OCI-LY1 (cell line): ENCODE data around the gene MPV17L2.

Source experiments
- H2AFZ ChIP-seq: fragments of 200-600 bp; sonication (generic), shearing (Covaris generic); 2 replicates; pipeline ENCODE4 v1.6.0; 2014; ENCODE audit warnings: antibody characterized with exemption, mild to moderate bottlenecking, low read length
- H3F3A ChIP-seq: fragments of 200-600 bp; sonication (generic), shearing (Covaris generic); 2 replicates; pipeline ENCODE4 v1.6.0; 2014; ENCODE audit warnings: mild to moderate bottlenecking, antibody characterized with exemption, low read length, moderate library complexity; ENCODE audit not compliant: insufficient read depth
- H3K27ac ChIP-seq: fragments of 200-600 bp; sonication (generic); 2 replicates; pipeline ENCODE4 v1.5.1; 2014; ENCODE audit warnings: low read length, mixed run types, mild to moderate bottlenecking, low read depth; ENCODE audit not compliant: poor library complexity, severe bottlenecking
- H3K27me3 ChIP-seq: fragments of 200-600 bp; sonication (generic); 2 replicates; pipeline ENCODE4 v1.6.0; 2014; ENCODE audit warnings: antibody characterized with exemption, mild to moderate bottlenecking, low read length, moderate library complexity; ENCODE audit not compliant: insufficient read depth
- H3K36me3 ChIP-seq: fragments of 200-600 bp; sonication (generic); 2 replicates; pipeline ENCODE4 v1.6.1; 2014; ENCODE audit warnings: mild to moderate bottlenecking, antibody characterized with exemption, low read length, moderate library complexity, mixed read lengths; ENCODE audit not compliant: insufficient read depth
- H3K4me1 ChIP-seq: fragments of 200-600 bp; sonication (generic); 2 replicates; pipeline ENCODE4 v1.5.1; 2014; ENCODE audit warnings: mild to moderate bottlenecking, low read length, moderate library complexity; ENCODE audit not compliant: insufficient read depth, severe bottlenecking
- H3K4me2 ChIP-seq: fragments of 200-600 bp; sonication (generic), shearing (Covaris generic); 2 replicates; pipeline ENCODE4 v1.6.1; 2014; ENCODE audit warnings: low read length
- H3K4me3 ChIP-seq: fragments of 200-600 bp; sonication (generic); 2 replicates; pipeline ENCODE4 v1.5.1; 2014; ENCODE audit warnings: low read length, low read depth, mild to moderate bottlenecking, mixed read lengths; ENCODE audit not compliant: poor library complexity, severe bottlenecking
- H3K79me2 ChIP-seq: fragments of 200-600 bp; shearing (Covaris generic); 2 replicates; pipeline ENCODE4 v1.6.1; 2016; ENCODE audit warnings: mixed run types, low read length, mixed read lengths; ENCODE audit not compliant: insufficient read depth
- H3K9ac ChIP-seq: fragments of 200-600 bp; sonication (generic), shearing (Covaris generic); 2 replicates; pipeline ENCODE4 v1.6.1; 2014; ENCODE audit warnings: mild to moderate bottlenecking, low read length, mixed read lengths
- H3K9me2 ChIP-seq: fragments of 200-600 bp; sonication (generic), shearing (Covaris generic); 2 replicates; pipeline ENCODE4 v1.6.1; 2014; ENCODE audit warnings: low read depth, mild to moderate bottlenecking, low read length, mixed read lengths
- H3K9me3 ChIP-seq: fragments of 200-600 bp; shearing (Covaris generic); 2 replicates; pipeline ENCODE4 v1.6.1; 2014; ENCODE audit warnings: low read length, mixed read lengths
- H4K20me1 ChIP-seq: fragments of 200-600 bp; sonication (generic), shearing (Covaris generic); 2 replicates; pipeline ENCODE4 v1.6.0; 2016; ENCODE audit warnings: mild to moderate bottlenecking, low read length; ENCODE audit not compliant: insufficient read depth
- EZH2 ChIP-seq: fragments of 200-600 bp; sonication (generic), shearing (Covaris generic); IDR thresholded peaks from 2 replicates; pipeline ENCODE4 v1.8.0; 2017; ENCODE audit warnings: borderline replicate concordance, mixed run types, mild to moderate bottlenecking, antibody characterized with exemption, low read length, moderate library complexity, mixed read lengths
- TF ChIP-seq, protein P1 (sequence below): fragments of 200-600 bp; sonication (generic), shearing (Covaris generic); IDR thresholded peaks from 2 replicates; pipeline ENCODE4 v1.5.1; 2017; ENCODE audit warnings: mild to moderate bottlenecking, antibody characterized with exemption, low read length, moderate library complexity, mixed read lengths

MPV17L2 gene

DNA sequence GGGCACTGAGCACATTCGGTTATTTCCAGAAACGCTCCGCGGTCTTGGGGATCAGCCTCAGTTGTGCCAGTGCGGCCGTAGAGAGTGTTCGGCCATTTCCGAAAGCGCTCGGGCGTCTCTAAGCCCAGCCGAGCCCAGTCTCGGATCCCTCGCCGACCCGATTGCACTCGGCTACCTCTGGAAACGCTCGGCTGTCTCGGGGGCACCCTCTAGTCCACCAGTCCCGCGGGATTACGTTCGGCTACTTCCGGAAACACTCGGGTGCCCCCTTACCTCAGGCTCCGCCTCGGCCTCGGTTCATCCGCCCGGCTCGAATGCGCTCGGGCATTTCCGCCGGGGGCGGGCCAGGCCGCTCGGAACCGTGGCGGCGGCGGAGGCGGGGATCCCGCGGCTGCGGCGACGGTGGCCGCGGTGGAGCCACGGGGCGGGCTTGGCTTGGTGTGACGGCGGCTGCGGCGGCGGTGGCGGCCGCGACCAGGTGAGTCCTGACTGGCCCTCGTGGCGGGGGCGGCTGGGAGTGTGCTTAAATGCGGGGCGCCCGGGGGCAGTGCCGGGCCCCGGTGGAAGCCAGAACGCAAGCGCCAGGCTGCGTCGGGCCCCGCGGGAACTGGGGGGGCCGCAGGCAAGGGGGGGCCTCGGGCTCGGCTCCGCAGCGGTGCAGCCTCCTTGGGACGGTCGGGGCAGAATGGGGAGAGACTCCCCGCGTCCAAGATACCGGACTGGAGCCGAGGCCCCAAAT is 40.0 kb upstream of the MPV17L2 start, which contains the start of gene PIK3R2:
Gene PIK3R2, plus strand, starts transcription at position 347 of the 739 bp plus-strand sequence. CDS start 2,717 bp downstream, outside the sequence.
- peaks cover 17% of the 10 kb centered on the region; the same call in 1 of the 2 replicates for H3K36me3 ChIP-seq
- H3K79me2 ChIP-seq = no peaks in the 10 kb centered on the region
- H3K27ac ChIP-seq = peak within 1 kb of the TSS; percentile 93
- H3K4me2 ChIP-seq = peak within 1 kb of the TSS; percentile 77
- no peaks in the 10 kb centered on the region for H4K20me1 ChIP-seq
- H3K27me3 ChIP-seq = no peaks in the 10 kb centered on the region
- H3K4me3 ChIP-seq = peak within 1 kb of the TSS; percentile 93
- no peaks in the 10 kb centered on the region for H3K9me3 ChIP-seq
- no peak for TF ChIP-seq EZH2
- TF ChIP-seq, protein P1, sequence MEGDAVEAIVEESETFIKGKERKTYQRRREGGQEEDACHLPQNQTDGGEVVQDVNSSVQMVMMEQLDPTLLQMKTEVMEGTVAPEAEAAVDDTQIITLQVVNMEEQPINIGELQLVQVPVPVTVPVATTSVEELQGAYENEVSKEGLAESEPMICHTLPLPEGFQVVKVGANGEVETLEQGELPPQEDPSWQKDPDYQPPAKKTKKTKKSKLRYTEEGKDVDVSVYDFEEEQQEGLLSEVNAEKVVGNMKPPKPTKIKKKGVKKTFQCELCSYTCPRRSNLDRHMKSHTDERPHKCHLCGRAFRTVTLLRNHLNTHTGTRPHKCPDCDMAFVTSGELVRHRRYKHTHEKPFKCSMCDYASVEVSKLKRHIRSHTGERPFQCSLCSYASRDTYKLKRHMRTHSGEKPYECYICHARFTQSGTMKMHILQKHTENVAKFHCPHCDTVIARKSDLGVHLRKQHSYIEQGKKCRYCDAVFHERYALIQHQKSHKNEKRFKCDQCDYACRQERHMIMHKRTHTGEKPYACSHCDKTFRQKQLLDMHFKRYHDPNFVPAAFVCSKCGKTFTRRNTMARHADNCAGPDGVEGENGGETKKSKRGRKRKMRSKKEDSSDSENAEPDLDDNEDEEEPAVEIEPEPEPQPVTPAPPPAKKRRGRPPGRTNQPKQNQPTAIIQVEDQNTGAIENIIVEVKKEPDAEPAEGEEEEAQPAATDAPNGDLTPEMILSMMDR = no peak
- no peaks in the 10 kb centered on the region for H3K9me2 ChIP-seq
- H2AFZ ChIP-seq = no peak within 1 kb of the TSS
- no peaks in the 10 kb centered on the region for H3F3A ChIP-seq
- peak within 1 kb of the TSS; percentile 85 for H3K9ac ChIP-seq
- peaks cover 43% of the 10 kb centered on the region for H3K4me1 ChIP-seq

DNA sequence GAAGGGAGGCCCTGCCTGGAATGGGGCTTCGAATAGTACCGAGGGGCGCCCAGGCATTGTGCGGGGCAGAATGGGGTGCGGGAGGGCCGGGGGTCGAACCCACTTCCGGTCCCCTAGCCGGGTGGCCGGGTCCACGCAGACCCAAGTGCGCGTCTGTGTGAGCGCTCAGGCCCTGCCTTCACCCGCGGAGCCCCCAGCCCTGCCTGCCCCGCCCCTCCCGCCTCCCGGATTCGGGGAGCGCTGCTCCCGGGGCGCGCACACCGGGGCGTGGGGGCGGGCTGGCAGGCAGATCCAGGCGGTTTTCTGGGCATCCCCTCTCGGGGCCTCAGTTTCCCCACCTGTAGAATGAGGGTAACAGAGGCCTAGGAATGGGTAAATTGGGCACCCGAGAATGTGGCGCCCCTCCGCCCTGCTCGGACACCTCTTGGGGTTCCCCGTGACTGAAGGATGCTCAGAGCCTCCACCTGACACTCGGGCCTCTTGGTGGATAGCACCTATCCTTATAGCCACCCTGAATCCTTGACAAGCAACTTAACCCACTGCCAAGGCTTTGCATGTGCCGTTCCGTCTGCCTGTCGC is 39.4 kb upstream of the MPV17L2 start:
- Histone ChIP-seq H2AFZ (no peak overlapping the region), H3K9me2 (no peaks in the 10 kb centered on the region), H3K4me1 (peaks cover 45% of the 10 kb centered on the region)

DNA sequence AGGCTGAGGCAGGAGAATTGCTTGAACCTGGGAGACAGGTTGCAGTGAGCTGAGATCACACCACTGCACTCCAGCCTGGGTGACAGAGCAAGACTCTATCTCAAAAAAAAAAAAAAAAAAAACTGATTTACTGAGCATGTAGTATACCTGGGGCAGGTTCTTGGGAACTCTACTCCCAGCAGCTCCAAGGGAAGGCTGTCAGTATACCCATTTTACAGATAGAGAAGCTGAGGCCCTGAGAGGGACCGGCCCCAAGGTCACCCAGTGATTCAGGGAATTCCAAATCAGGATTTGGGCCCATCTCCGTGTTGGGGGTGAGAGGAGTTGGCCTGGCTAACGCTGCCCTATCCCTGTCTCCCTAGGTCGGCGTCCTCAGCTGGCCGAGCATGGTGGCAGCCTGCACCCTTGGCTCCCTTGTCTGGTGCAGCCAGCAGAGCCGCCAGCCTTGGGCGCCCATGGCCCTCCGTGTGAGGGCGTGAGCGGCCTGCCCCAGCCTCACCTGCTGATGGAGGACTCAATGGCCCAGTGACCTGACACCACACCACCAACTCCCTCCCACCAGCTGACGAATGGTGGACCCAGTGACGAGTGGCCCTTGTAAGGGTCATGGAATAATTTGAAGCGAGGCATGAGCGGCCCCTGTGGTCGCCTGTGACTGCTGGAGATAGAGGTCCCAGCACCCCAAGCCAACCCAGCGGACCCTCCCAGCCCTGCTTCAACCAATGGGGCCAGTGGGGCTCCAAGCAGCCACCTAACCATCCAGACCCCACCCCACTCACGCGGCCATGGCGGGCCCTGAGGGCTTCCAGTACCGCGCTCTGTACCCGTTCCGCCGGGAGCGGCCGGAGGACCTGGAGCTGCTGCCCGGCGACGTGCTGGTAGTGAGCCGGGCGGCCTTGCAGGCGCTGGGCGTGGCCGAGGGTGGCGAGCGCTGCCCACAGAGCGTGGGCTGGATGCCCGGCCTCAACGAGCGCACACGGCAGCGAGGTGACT is 37.6 kb upstream of the MPV17L2 start:
- H3K27ac ChIP-seq = no peak overlapping the region
- no peak overlapping the region for H3K9ac ChIP-seq
- TF ChIP-seq EZH2 = no peak
- TF ChIP-seq, protein P1 = no peak

More for the DNA sequence above, 39.4 kb upstream of the MPV17L2 start:
- Histone ChIP-seq H3K9me3 (no peaks in the 10 kb centered on the region), H3F3A (no peaks in the 10 kb centered on the region), H3K27ac (peak overlapping the region; percentile 40), H3K27me3 (no peaks in the 10 kb centered on the region), H3K9ac (peak overlapping the region; percentile 85), H3K36me3 (peaks cover 17% of the 10 kb centered on the region; the same call in 1 of the 2 replicates), H3K79me2 (no peaks in the 10 kb centered on the region), H3K4me2 (peak overlapping the region; percentile 77), H3K4me3 (peak overlapping the region; percentile 93), H4K20me1 (no peaks in the 10 kb centered on the region)
- TF ChIP-seq, protein P1 = no peak
- no peak for TF ChIP-seq EZH2

More for the DNA sequence above, 37.6 kb upstream of the MPV17L2 start:
- no peaks in the 10 kb centered on the region for H3K9me2 ChIP-seq
- no peaks in the 10 kb centered on the region for H3K27me3 ChIP-seq
- H3K4me1 ChIP-seq = peaks cover 49% of the 10 kb centered on the region
- H3F3A ChIP-seq = no peaks in the 10 kb centered on the region
- no peak overlapping the region for H3K4me3 ChIP-seq
- H2AFZ ChIP-seq = no peak overlapping the region
- H3K4me2 ChIP-seq = no peak overlapping the region
- H3K9me3 ChIP-seq = no peaks in the 10 kb centered on the region
- no peaks in the 10 kb centered on the region for H3K79me2 ChIP-seq
- H4K20me1 ChIP-seq = no peaks in the 10 kb centered on the region
- peaks cover 16% of the 10 kb centered on the region; the same call in 1 of the 2 replicates for H3K36me3 ChIP-seq
